Neural progenitor cell (in vitro differentiated cells): ENCODE results near the gene RIPK3.

Experiments used
- CTCF ChIP-seq: fragments of 200-600 bp; sonication (generic); IDR thresholded peaks from 2 replicates; pipeline ENCODE4 v1.5.1; 2017; ENCODE audit warnings: antibody characterized with exemption, mild to moderate bottlenecking
- EZH2 ChIP-seq: fragments of 200-600 bp; sonication (generic); IDR thresholded peaks from 2 replicates; pipeline ENCODE4 v1.6.1; 2017; ENCODE audit warnings: antibody characterized with exemption, mild to moderate bottlenecking, moderate library complexity
- EZH2phosphoT487 ChIP-seq: fragments of 200-600 bp; sonication (generic); IDR thresholded peaks from 2 replicates; pipeline ENCODE4 v1.6.1; 2017; ENCODE audit warnings: antibody characterized with exemption

- TF ChIP-seq CTCF: no peak
- no peak for TF ChIP-seq EZH2phosphoT487
- no peak for TF ChIP-seq EZH2
Measured at GRCh38 chr14:24353559-24354481, 14.0 kb upstream of the RIPK3 start.
